Chondrocyte (in vitro differentiated cells): ENCODE measurements around the gene PIGN. TPM values are rescaled to one million over a fixed set of nuclear protein-coding genes. Genes with fewer than 3 reads are reported as not detected.

ENCODE experiments used
- DNase-seq: peaks from one replicate; pipeline ENCODE4 v3.0.0; 2021; ENCODE audit warnings: mixed read lengths, low spot score
- H3K27ac Mint-ChIP-seq: one replicate; pipeline ENCODE4 v1.8.0; 2021; ENCODE audit warnings: mild to moderate bottlenecking, moderate library complexity, mixed read lengths; ENCODE audit not compliant: unreplicated experiment
- H3K27me3 Mint-ChIP-seq: 2 replicates; pipeline ENCODE4 v1.8.0; 2021; ENCODE audit warnings: low read depth, mixed read lengths
- H3K36me3 Mint-ChIP-seq: 2 replicates; pipeline ENCODE4 v1.8.0; 2021; ENCODE audit warnings: low read depth, mixed read lengths
- H3K4me1 Mint-ChIP-seq: 2 replicates; pipeline ENCODE4 v1.8.0; 2021; ENCODE audit warnings: low read depth, mild to moderate bottlenecking, mixed read lengths
- H3K4me3 Mint-ChIP-seq: one replicate; pipeline ENCODE4 v1.8.0; 2021; ENCODE audit warnings: mild to moderate bottlenecking, moderate library complexity, mixed read lengths; ENCODE audit not compliant: unreplicated experiment
- H3K9me3 Mint-ChIP-seq: 2 replicates; pipeline ENCODE4 v1.8.0; 2021; ENCODE audit warnings: low read depth, mixed read lengths
- total RNA-seq: library from RNA; stranded (reverse); gene quantifications from 3 replicates; pipeline ENCODE4 v1.2.1, GENCODE V29; 2021
- TF ChIP-seq, protein P1 (sequence below): fragments of 200-600 bp; sonication (generic); IDR thresholded peaks from 2 replicates; pipeline ENCODE4 v1.5.0; 2021; ENCODE audit warnings: antibody characterized with exemption, mild to moderate bottlenecking, moderate library complexity

PIGN gene
- total RNA-seq, 1 donor from 2014 or later, result 27.3 TPM

DNA sequence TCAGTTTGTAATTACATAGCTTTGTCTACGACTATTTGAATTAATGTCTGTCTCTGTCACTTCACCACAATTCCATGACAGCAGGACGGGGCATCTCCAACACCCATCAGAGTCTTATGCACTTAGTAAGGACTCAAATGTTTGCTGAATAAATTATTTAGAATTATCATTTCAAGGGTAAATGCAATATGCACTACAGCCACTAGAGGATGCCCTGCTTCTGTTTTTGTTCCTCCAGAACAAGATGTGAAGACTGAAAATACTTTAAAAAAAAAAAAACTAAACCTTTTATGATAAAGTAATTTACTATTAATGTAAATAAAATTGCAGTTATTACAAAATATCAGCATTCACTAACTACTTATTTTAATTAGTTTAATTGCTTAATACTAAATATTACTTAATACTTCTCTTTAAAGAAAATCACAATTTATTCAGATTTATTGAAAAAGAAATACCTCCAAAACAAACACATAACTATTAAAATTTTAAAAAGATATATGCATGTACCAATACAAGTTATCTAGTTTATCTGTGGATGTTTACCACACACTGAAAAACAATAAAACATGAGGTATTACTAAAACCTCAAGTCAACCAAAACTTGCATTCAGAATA, 3.2 kb downstream of the PIGN start:
- H3K27ac Mint-ChIP-seq, result no peak overlapping the region
- no peaks in the 10 kb centered on the region for H3K9me3 Mint-ChIP-seq
- H3K27me3 Mint-ChIP-seq, result no peaks in the 10 kb centered on the region
- TF ChIP-seq, protein P1, sequence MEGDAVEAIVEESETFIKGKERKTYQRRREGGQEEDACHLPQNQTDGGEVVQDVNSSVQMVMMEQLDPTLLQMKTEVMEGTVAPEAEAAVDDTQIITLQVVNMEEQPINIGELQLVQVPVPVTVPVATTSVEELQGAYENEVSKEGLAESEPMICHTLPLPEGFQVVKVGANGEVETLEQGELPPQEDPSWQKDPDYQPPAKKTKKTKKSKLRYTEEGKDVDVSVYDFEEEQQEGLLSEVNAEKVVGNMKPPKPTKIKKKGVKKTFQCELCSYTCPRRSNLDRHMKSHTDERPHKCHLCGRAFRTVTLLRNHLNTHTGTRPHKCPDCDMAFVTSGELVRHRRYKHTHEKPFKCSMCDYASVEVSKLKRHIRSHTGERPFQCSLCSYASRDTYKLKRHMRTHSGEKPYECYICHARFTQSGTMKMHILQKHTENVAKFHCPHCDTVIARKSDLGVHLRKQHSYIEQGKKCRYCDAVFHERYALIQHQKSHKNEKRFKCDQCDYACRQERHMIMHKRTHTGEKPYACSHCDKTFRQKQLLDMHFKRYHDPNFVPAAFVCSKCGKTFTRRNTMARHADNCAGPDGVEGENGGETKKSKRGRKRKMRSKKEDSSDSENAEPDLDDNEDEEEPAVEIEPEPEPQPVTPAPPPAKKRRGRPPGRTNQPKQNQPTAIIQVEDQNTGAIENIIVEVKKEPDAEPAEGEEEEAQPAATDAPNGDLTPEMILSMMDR, result peak; percentile 98
- H3K4me1 Mint-ChIP-seq, result peaks cover 18% of the 10 kb centered on the region
- no peaks in the 10 kb centered on the region for H3K36me3 Mint-ChIP-seq
- H3K4me3 Mint-ChIP-seq, result no peak overlapping the region
- DNase-seq, result no peak

DNA sequence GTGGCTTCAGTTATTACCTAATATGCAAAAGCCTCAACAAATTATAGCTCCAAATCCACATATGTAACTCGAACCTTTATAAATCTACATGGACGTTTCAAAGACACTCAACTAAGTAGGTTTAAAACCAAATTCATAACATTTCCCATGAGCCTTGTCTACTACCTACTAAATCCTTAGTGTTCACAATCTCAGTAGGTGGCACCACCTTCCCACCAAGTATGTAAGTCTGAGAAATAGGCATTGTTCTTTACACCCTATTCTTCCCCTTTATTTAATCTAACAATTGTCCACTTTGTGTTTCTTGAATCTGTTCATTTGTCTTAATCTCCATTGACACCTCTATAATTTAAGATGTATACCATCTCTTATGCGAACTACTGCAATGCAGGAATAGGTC, 4.6 kb downstream of the PIGN start:
- Mint-ChIP-seq H3K4me1 (peaks cover 11% of the 10 kb centered on the region), H3K4me3 (no peak overlapping the region), H3K27me3 (no peaks in the 10 kb centered on the region), H3K27ac (no peak overlapping the region), H3K36me3 (no peaks in the 10 kb centered on the region), H3K9me3 (no peaks in the 10 kb centered on the region)
- TF ChIP-seq, protein P1, result no peak
- DNase-seq, result no peak

DNA sequence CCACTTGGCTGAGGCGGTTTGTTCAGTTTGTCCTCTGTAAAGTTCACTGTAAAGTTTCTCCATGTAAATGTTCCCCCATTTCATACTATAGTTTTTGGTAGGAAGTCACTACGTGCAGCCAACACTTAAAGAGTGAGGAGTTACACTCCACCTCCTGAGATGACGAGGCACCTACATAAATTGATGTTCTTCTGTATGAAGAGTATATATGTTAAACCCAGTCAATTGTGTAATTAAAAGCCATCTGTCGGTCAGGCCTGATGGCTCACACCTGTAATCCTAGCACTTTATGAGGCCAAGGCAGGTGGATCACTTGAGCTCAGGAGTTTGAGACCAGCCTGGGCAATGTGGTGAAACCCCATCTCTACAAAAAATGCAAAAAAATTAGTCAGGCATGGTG, 7.6 kb downstream of the PIGN start:
- no peak for DNase-seq
- Mint-ChIP-seq H3K36me3 (no peaks in the 10 kb centered on the region), H3K9me3 (no peaks in the 10 kb centered on the region)

DNA sequence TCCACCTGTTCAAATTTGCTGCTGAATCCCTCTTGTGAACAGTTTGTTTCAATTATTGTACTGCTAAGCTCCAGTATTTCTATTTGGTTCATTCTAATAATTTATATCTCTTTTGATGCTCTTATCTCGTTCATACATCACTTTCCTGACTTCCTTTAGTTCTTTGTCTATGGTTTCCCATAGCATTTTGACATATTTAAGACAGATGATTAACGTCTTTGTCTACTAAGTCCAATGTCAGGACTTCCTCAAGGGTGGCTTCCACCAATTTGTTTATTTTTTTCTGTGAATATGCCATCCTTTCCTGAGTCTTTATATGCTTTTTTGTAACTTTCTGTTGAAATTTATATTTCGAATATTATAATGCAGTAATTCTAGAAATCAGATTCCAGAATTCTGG, 9.6 kb downstream of the PIGN start:
- Mint-ChIP-seq H3K4me3 (no peak overlapping the region), H3K27ac (no peak overlapping the region), H3K36me3 (no peaks in the 10 kb centered on the region), H3K9me3 (no peaks in the 10 kb centered on the region), H3K4me1 (no peaks in the 10 kb centered on the region), H3K27me3 (no peaks in the 10 kb centered on the region)
- TF ChIP-seq, protein P1, result no peak
- DNase-seq, result no peak

More for the DNA sequence above, 7.6 kb downstream of the PIGN start:
- Mint-ChIP-seq H3K27ac (no peak overlapping the region), H3K4me3 (no peak overlapping the region), H3K4me1 (no peaks in the 10 kb centered on the region), H3K27me3 (no peaks in the 10 kb centered on the region)
- TF ChIP-seq, protein P1, result no peak

DNA sequence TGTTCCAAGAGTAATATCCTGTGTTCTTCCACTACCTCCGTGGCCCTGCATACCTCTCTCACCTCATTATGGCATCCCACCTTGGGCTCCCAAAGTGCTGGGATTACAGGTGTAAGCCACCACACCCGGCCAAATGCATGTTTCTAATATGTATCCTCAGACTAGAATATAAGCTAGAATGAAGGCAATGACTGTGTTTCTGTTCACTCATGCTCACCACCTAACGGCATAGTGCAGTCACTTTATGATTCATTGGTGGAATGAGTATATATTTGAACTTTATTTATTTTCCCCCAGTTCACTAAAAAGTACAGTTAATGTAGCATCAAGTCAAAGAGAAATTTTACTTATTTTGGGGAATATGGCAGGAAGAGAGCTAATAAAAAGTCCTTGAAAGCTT, 11.3 kb downstream of the PIGN start:
- H3K9me3 Mint-ChIP-seq, result no peaks in the 10 kb centered on the region
- H3K27me3 Mint-ChIP-seq, result no peaks in the 10 kb centered on the region
- no peaks in the 10 kb centered on the region for H3K36me3 Mint-ChIP-seq
- H3K4me3 Mint-ChIP-seq, result no peak overlapping the region
- peaks cover 4% of the 10 kb centered on the region for H3K4me1 Mint-ChIP-seq
- TF ChIP-seq, protein P1, result no peak
- no peak for DNase-seq
- H3K27ac Mint-ChIP-seq, result no peak overlapping the region
